Measurements from ENCODE around the gene MTMR3. TPM values are rescaled to one million over a fixed set of nuclear protein-coding genes. Genes with fewer than 3 reads are reported as not detected.

The MTMR3 gene
- total RNA-seq, 1 donor from 2014 or later, result 26.1 TPM

GRCh38 chr22:30074994-30075393 is 192.0 kb downstream of the MTMR3 start:
- Histone ChIP-seq H3K4me3 (no peak overlapping the region), H3K4me1 (no peaks in the 10 kb centered on the region), H3K36me3 (no peaks in the 10 kb centered on the region), H3K27ac (no peak overlapping the region), H3K9me3 (no peaks in the 10 kb centered on the region), H3K27me3 (no peaks in the 10 kb centered on the region)
- intact Hi-C loops (cut with DNase I), result no loop called here
- DNase-seq (ENCODE audit: low spot score in 2 of 2), result no peak
- TF ChIP-seq CTCF (IDR thresholded peaks at IDR 0.05), result no peak

GRCh38 chr22:30077279-30077880 is 194.4 kb downstream of the MTMR3 start:
- Histone ChIP-seq H3K27me3 (no peaks in the 10 kb centered on the region), H3K9me3 (no peaks in the 10 kb centered on the region), H3K27ac (no peak overlapping the region), H3K4me1 (no peaks in the 10 kb centered on the region), H3K36me3 (no peaks in the 10 kb centered on the region), H3K4me3 (no peak overlapping the region)
- DNase-seq (ENCODE audit: low spot score in 2 of 2), result no peak
- intact Hi-C loops (cut with DNase I), result no loop called here
- TF ChIP-seq CTCF (IDR thresholded peaks at IDR 0.05), result no peak

- Histone ChIP-seq H3K9me3 (no peaks in the 10 kb centered on the region), H3K27me3 (no peaks in the 10 kb centered on the region), H3K4me1 (no peaks in the 10 kb centered on the region), H3K4me3 (no peak overlapping the region), H3K36me3 (no peaks in the 10 kb centered on the region), H3K27ac (no peak overlapping the region)
- intact Hi-C loops (cut with DNase I), result no loop called here
- no peak for DNase-seq (ENCODE audit: low spot score in 2 of 2)
- no peak for TF ChIP-seq CTCF (IDR thresholded peaks at IDR 0.05)
Observed at GRCh38 chr22:30078320-30079311, 195.6 kb downstream of the MTMR3 start.

- Histone ChIP-seq H3K36me3 (no peaks in the 10 kb centered on the region), H3K9me3 (no peaks in the 10 kb centered on the region), H3K4me1 (no peaks in the 10 kb centered on the region), H3K27me3 (no peaks in the 10 kb centered on the region), H3K4me3 (peak within 1 kb of the TSS in 1 of 2 donors; percentile 5), H3K27ac (no peak within 1 kb of the TSS)
- intact Hi-C loops (cut with DNase I), result no loop called here
- TF ChIP-seq CTCF (IDR thresholded peaks at IDR 0.05), result no peak
- DNase-seq (ENCODE audit: low spot score in 2 of 2), result no peak
Observed at GRCh38 chr22:30079952-30080533, 197.1 kb downstream of the MTMR3 start, which contains the start of gene HORMAD2. TSS of gene HORMAD2 (plus strand) at chr22:30080464. CDS start at chr22:30093953, 13,489 bp downstream.

Other genes with a start within 250 kb of the MTMR3 start
- gene CABP7, start 163.2 kb upstream of the MTMR3 start, total RNA-seq, result not detected
- gene ZMAT5, start 116.2 kb upstream of the MTMR3 start, total RNA-seq, result 59.3 TPM
- 66.8 TPM for gene UQCR10, start 115.8 kb upstream of the MTMR3 start, total RNA-seq
- 24.9 TPM for gene ASCC2, start 44.9 kb upstream of the MTMR3 start, total RNA-seq
- gene HORMAD2, start 197.3 kb downstream of the MTMR3 start, total RNA-seq, result not detected

Measured in ascending aorta (tissue), 2 donors.